Measurements from ENCODE around the gene MTHFD1L. TPM values are rescaled to one million over a fixed set of nuclear protein-coding genes. Genes with fewer than 3 reads are reported as not detected.

The MTHFD1L gene
- total RNA-seq, 4 donors from 2014 or later: 4.7 to 45.9 (median 24.0) TPM

DNA sequence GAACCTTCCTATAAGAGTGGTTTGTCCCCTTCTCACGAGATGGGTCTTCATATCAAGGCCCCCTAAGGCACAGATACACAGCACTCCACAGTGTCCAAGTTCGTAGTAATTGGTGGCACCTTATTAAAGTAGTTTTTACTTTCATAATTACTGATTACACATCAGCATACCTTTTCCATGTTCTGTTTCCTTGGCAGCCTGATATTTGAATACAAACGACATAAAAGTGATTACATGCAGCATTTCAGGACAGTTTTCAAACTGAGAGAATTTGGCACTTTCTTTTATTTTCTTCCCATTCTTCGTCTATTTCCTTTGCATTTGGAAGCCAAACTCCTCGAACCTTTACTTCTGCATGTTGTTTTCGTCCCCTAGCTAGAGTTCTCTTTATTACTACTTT lies 139.7 kb downstream of the MTHFD1L start:
- ATAC-seq (ENCODE audit: low FRiP score) (no peak), DNase-seq (ENCODE audit: low spot score) (no peak)
- TF ChIP-seq, protein P1, sequence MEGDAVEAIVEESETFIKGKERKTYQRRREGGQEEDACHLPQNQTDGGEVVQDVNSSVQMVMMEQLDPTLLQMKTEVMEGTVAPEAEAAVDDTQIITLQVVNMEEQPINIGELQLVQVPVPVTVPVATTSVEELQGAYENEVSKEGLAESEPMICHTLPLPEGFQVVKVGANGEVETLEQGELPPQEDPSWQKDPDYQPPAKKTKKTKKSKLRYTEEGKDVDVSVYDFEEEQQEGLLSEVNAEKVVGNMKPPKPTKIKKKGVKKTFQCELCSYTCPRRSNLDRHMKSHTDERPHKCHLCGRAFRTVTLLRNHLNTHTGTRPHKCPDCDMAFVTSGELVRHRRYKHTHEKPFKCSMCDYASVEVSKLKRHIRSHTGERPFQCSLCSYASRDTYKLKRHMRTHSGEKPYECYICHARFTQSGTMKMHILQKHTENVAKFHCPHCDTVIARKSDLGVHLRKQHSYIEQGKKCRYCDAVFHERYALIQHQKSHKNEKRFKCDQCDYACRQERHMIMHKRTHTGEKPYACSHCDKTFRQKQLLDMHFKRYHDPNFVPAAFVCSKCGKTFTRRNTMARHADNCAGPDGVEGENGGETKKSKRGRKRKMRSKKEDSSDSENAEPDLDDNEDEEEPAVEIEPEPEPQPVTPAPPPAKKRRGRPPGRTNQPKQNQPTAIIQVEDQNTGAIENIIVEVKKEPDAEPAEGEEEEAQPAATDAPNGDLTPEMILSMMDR (IDR thresholded peaks at IDR 0.05): no peak

DNA sequence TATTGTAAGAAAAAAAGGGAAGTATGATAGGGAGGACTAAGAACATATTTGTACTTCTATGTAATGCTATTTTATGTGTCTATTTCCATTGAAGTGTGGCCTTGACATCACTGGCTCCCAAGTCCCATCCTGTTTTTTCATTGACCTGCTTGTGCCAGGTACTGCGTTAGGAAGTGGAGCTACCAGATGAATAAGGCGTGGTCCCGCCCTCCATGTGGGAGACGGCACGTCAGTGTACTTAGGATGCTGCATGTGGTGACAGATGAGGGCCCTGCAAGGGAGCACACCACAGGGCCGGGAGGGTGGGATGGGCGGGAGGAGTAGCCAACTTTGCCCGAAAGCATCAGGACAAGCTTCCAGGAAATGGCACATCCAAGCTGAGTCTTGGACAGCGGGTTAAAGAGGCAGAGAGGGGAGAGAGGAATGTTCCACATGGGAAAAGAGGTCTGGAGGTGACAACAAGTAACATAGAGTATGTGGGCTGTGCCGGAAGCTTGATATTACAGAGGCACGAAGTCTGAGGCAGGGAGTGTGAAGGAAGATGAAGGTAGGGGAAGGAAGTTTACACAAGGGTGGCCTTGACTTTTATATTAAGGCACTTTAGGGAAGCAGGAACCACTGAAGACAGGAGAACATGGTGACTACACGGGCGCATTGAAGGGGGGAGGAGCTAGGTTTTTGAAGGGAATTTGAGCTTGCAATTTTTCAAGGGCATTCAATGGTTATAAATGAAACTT lies 140.6 kb downstream of the MTHFD1L start:
- DNase-seq (ENCODE audit: low spot score) (no peak), ATAC-seq (ENCODE audit: low FRiP score) (no peak)
- TF ChIP-seq, protein P1 (IDR thresholded peaks at IDR 0.05): no peak

DNA sequence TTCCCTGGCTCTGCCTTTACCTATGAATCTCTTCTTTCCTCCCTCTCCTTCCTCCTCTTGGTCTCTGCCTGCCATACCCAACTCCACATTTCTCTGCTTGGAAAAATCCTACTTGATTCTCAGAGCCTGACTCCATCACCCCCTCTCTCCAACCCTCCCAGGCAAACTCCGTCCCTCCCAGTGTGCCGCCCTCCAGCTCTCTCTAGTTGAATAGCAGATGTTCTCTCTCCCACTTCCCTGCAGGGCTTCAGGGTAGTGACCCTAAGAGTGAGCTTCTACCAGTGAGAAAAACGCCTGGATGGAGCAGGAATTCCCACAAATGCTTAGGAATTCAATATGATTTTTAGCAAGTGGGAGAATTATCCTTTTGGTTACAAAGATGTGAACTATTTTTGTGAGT lies 141.6 kb downstream of the MTHFD1L start:
- DNase-seq (ENCODE audit: low spot score) (no peak), ATAC-seq (ENCODE audit: low FRiP score) (no peak)
- TF ChIP-seq, protein P1 (IDR thresholded peaks at IDR 0.05): no peak

DNA sequence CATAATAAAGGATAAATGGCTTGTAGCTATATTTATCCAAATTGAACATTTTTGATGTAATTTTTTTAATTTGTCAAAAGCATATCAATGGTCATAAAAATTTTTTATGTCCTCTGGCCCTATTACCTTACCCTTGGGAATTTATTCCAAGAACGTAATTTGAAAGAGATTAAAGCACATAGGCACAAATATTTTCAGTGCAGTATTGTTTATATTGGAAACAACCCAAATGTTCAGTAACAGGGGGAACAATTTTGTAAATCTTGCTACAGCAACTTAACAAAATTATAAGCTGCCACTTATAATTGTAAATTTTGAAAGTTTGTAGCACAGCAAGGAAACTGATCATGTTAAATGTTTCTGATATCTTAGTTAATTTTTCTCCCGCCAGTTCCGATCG lies 142.4 kb downstream of the MTHFD1L start:
- no peak for ATAC-seq (ENCODE audit: low FRiP score)
- DNase-seq (ENCODE audit: low spot score): no peak
- TF ChIP-seq, protein P1 (IDR thresholded peaks at IDR 0.05): no peak

DNA sequence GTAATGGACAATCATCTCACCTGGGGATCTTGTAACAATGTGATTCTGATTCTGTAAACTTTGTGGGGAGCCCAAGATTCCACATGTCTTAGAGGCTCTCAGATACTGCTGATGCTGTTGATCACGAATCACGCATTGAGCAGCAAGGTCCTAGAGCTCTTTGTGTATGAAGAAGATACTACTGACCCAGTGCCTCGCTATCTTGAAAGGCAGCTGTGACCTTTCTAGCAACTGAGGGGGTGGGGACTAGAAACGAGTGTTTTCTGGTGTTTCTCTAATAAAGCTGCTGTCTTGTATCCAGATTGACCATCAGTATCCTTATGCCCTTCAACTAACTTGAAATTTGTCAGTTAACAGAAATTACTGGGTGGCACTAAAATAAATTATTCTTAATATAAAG lies 142.9 kb downstream of the MTHFD1L start:
- ATAC-seq (ENCODE audit: low FRiP score) (no peak), DNase-seq (ENCODE audit: low spot score) (no peak)
- TF ChIP-seq, protein P1 (IDR thresholded peaks at IDR 0.05): no peak

DNA sequence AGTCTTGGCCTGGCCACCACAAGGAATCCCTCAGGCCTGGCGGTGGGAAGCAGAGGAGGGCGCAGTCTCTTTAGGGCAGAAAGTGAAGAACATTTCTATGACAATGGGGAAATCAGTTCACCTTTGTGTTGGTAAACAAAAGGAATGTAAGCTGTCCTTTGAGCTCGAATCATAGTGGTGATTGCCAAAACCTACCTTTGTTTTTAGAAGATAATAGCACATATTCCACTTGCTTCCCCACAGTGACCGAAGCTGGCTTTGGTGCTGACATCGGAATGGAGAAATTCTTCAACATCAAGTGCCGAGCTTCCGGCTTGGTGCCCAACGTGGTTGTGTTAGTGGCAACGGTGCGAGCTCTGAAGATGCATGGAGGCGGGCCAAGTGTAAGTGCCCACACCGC lies 144.1 kb downstream of the MTHFD1L start:
- ATAC-seq (ENCODE audit: low FRiP score) (no peak), DNase-seq (ENCODE audit: low spot score) (no peak)
- TF ChIP-seq, protein P1 (IDR thresholded peaks at IDR 0.05): no peak

DNA sequence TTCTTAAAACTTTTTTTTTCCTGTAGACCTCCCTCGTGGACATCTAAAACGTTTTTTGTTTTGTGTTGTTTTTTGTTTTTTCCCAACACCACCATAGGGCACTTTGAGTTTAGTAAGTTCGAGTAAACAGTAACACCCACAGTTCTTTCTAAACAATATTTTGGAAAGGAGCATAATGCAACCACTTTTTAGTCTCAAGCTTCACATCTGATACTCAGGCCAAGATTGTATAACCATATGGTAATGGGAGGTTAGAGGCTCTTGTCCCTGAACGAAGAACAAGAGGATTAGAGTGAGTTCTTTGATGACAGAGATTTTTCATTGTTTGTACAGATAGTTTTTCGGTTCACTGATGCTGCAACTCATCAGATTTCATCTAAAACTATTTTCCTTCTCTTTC lies 144.6 kb downstream of the MTHFD1L start:
- DNase-seq (ENCODE audit: low spot score) (no peak), ATAC-seq (ENCODE audit: low FRiP score) (no peak)
- TF ChIP-seq, protein P1 (IDR thresholded peaks at IDR 0.05): no peak
